K562 (cell line): ENCODE measurements around the gene SERPINB3. TPM values are rescaled to one million over a fixed set of nuclear protein-coding genes. Genes with fewer than 3 reads are reported as not detected.

ENCODE experiments used
- ATAC-seq: fragments of 200-7000 bp; cut with Tn5 transposase; 3 replicates; pipeline ENCODE4 v1.9.1; 2020; ENCODE audit warnings: moderate library complexity
- BruUV-seq: library from RNA; stranded (reverse); fragments of 400-500 nt; replicated peaks from 2 replicates; lab custom pipeline; 2021; lab: Mats Ljungman, UMichigan
- CTCF ChIA-PET: fragments of 300-600 bp; formaldehyde crosslinking; extraction: SDS; loops from one replicate; lab custom pipeline; 2021; ENCODE audit warnings: low intra/inter-chr PET ratio; lab: Yijun Ruan, JAX
- POLR2A ChIA-PET: fragments of 300-600, 350-650 bp; sonication (Branson Sonifier 250); formaldehyde crosslinking; extraction: SDS; loops from one replicate; lab custom pipeline; 2021; ENCODE audit warnings: antibody characterized with exemption, inconsistent platforms; lab: Yijun Ruan, JAX
- DNase-seq, 4 experiments: peaks; one replicate each; pipeline versions ENCODE4 v3.0.0 to v3.0.0-alpha.2; 2011 to 2018; ENCODE audit warnings: low spot score in 3 of 4, mixed read lengths in 3 of 4; ENCODE audit errors: extremely low read depth in 1 of 4
- FAIRE-seq: peaks from 2 replicates; lab custom pipeline; 2011; peaks lifted over from hg19 to GRCh38; lab: Jason Lieb, UNC
- H2AFZ ChIP-seq: 2 replicates; pipeline ENCODE4 v1.6.0; 2011; ENCODE audit warnings: low read depth, low read length, control low read depth, inconsistent platforms
- H3K27ac ChIP-seq: fragments of 200-600 bp; 3 replicates; pipeline ENCODE4 v1.8.0; 2011; ENCODE audit warnings: low read depth, mild to moderate bottlenecking, control low read depth, inconsistent platforms, low read length, moderate library complexity, mixed read lengths; ENCODE audit errors: extremely low read depth
- H3K27me3 ChIP-seq, 2 experiments: fragments of 300-600 bp in 1 of 2; 2 replicates in 1 of 2; 3 replicates in 1 of 2; pipeline versions ENCODE4 v1.6.0 to v1.8.0; 2011; ENCODE audit warnings: inconsistent platforms in 2 of 2, low read length in 2 of 2, mild to moderate bottlenecking in 1 of 2, mixed read lengths in 1 of 2, moderate library complexity in 1 of 2; ENCODE audit not compliant: control insufficient read depth in 2 of 2, insufficient read depth in 2 of 2
- H3K36me3 ChIP-seq: fragments of 300-600 bp; 3 replicates; pipeline ENCODE4 v1.8.0; 2011; ENCODE audit warnings: mild to moderate bottlenecking, low read length, inconsistent platforms; ENCODE audit not compliant: control insufficient read depth, insufficient read depth
- H3K4me1 ChIP-seq, 2 experiments: fragments of 200-600 bp in 1 of 2; replicated peaks in 1 of 2; 2 replicates in 1 of 2; 3 replicates in 1 of 2; pipeline versions ENCODE4 v1.5.1 to v1.8.0; 2011; ENCODE audit warnings: inconsistent platforms in 2 of 2, low read length in 2 of 2, mild to moderate bottlenecking in 1 of 2, mixed read lengths in 1 of 2, moderate library complexity in 1 of 2; ENCODE audit not compliant: control insufficient read depth in 2 of 2, insufficient read depth in 2 of 2
- H3K4me2 ChIP-seq: 2 replicates; pipeline ENCODE4 v1.6.1; 2011; ENCODE audit warnings: low read length, control low read depth, inconsistent platforms, mixed read lengths; ENCODE audit not compliant: insufficient read depth
- H3K4me3 ChIP-seq: fragments of 200-600 bp; sonication (generic), shearing (Covaris generic); 2 replicates; pipeline ENCODE4 v1.5.1; 2016; ENCODE audit warnings: control low read depth, inconsistent platforms
- H3K79me2 ChIP-seq: fragments of 200-600 bp; 3 replicates; pipeline ENCODE4 v1.8.0; 2011; ENCODE audit warnings: low read length, inconsistent platforms; ENCODE audit not compliant: control insufficient read depth, insufficient read depth
- H3K9ac ChIP-seq, 2 experiments: 2 replicates each; pipeline versions ENCODE4 v1.6.0 to v1.6.1; 2011; ENCODE audit warnings: low read depth in 2 of 2, low read length in 2 of 2, control low read depth in 1 of 2, inconsistent platforms in 1 of 2, mild to moderate bottlenecking in 1 of 2, mixed read lengths in 1 of 2; ENCODE audit not compliant: insufficient read depth in 1 of 2
- H3K9me1 ChIP-seq: one replicate; pipeline ENCODE4 v1.6.0; 2011; ENCODE audit warnings: inconsistent platforms, mild to moderate bottlenecking, low read length, moderate library complexity; ENCODE audit not compliant: control insufficient read depth, insufficient read depth
- H3K9me3 ChIP-seq: replicated peaks from 2 replicates; pipeline ENCODE4 v1.5.1; 2011; ENCODE audit warnings: low read depth, low read length, inconsistent platforms; ENCODE audit not compliant: control insufficient read depth, insufficient read depth
- H4K20me1 ChIP-seq: replicated peaks from 2 replicates; pipeline ENCODE4 v1.6.1; 2011; ENCODE audit warnings: low read length, inconsistent platforms, mixed read lengths; ENCODE audit not compliant: control insufficient read depth, insufficient read depth
- BRD9 ChIP-seq: fragments of 450-650 bp; IDR thresholded peaks from 2 replicates; pipeline ENCODE4 v1.6.1; 2018; ENCODE audit warnings: low read depth; ENCODE audit not compliant: partially characterized antibody
- CREM ChIP-seq: IDR thresholded peaks from 2 replicates; pipeline ENCODE4 v1.6.1; 2014; ENCODE audit warnings: antibody characterized with exemption, low read depth
- FOXJ3 ChIP-seq: sonication (generic); formaldehyde crosslinking; IDR thresholded peaks from 2 replicates; pipeline ENCODE4 v1.4.0; 2020; ENCODE audit warnings: mild to moderate bottlenecking, missing genetic modification reagents
- GMEB1 ChIP-seq: fragments of 250-450 bp; sonication (Bioruptor Pico); IDR thresholded peaks from 2 replicates; pipeline ENCODE4 v1.4.0; 2020; ENCODE audit warnings: mild to moderate bottlenecking
- NCOA1 ChIP-seq: fragments of 450-650 bp; IDR thresholded peaks from 2 replicates; pipeline ENCODE4 v1.6.1; 2016; ENCODE audit warnings: low read depth
- NCOA4 ChIP-seq: fragments of 450-650 bp; IDR thresholded peaks from 2 replicates; pipeline ENCODE4 v1.6.1; 2018; ENCODE audit warnings: mild to moderate bottlenecking; ENCODE audit not compliant: partially characterized antibody
- NCOR1 ChIP-seq: fragments of 450-650 bp; IDR thresholded peaks from 2 replicates; pipeline ENCODE4 v1.6.1; 2016; ENCODE audit warnings: mild to moderate bottlenecking, moderate library complexity
- PCBP1 ChIP-seq: fragments of 200-400 bp; formaldehyde crosslinking; IDR thresholded peaks from 2 replicates; pipeline ENCODE4 v1.6.1; 2018; ENCODE audit warnings: mild to moderate bottlenecking, low read depth, low read length; ENCODE audit not compliant: poor library complexity, severe bottlenecking
- PCBP2 ChIP-seq: fragments of 200-400 bp; formaldehyde crosslinking; IDR thresholded peaks from 2 replicates; pipeline ENCODE4 v1.6.1; 2018; ENCODE audit warnings: low read length, low read depth, mild to moderate bottlenecking, moderate library complexity; ENCODE audit not compliant: poor library complexity, severe bottlenecking
- PML ChIP-seq: IDR thresholded peaks from 2 replicates; pipeline ENCODE4 v1.6.1; 2012; ENCODE audit warnings: low read length, inconsistent platforms
- RBM22 ChIP-seq: fragments of 200-400 bp; formaldehyde crosslinking; IDR thresholded peaks from 2 replicates; pipeline ENCODE4 v1.6.1; 2018; ENCODE audit warnings: low read length, low read depth; ENCODE audit not compliant: poor library complexity, severe bottlenecking
- RCOR1 ChIP-seq, 2 experiments: IDR thresholded peaks; 2 replicates each; pipeline ENCODE4 v1.6.1; 2012; ENCODE audit warnings: low read depth in 2 of 2, low read length in 2 of 2, borderline replicate concordance in 1 of 2, improper control_type of control experiment in 1 of 2
- RHOXF2B ChIP-seq: fragments of 250-450 bp; sonication (Bioruptor Pico); conservative IDR thresholded peaks from 2 replicates; pipeline ENCODE4 v1.5.1; 2021
- TCF7L2 ChIP-seq: fragments of 150-350 bp; IDR thresholded peaks from 2 replicates; pipeline ENCODE4 v1.6.1; 2016; ENCODE audit warnings: low read depth, mild to moderate bottlenecking, low read length, moderate library complexity
- ZNF184 ChIP-seq: sonication (generic); formaldehyde crosslinking; IDR thresholded peaks from 2 replicates; pipeline ENCODE4 v1.5.0; 2020; ENCODE audit warnings: missing genetic modification reagents
- ZNF212 ChIP-seq: fragments of 450-650 bp; formaldehyde crosslinking; IDR thresholded peaks from 2 replicates; pipeline ENCODE4 v1.4.0; 2020; ENCODE audit warnings: mild to moderate bottlenecking
- ZNF24 ChIP-seq: fragments of 450-650 bp; IDR thresholded peaks from 2 replicates; pipeline ENCODE4 v1.6.1; 2016
- ZNF263 ChIP-seq: sonication (generic); formaldehyde crosslinking; IDR thresholded peaks from 2 replicates; pipeline ENCODE4 v1.8.0; 2022; ENCODE audit warnings: mild to moderate bottlenecking, missing genetic modification reagents, borderline replicate concordance
- WGBS: fragments of 100-300 bp; shearing (Covaris generic); methylation state at CpG from one replicate; pipeline ENCODE4 v1.1.6; 2016; ENCODE audit warnings: low coverage, mixed read lengths; ENCODE audit not compliant: insufficient coverage; ENCODE audit errors: missing lambda C conversion rate; 5-methylcytosine and 5-hydroxymethylcytosine counted together
- in situ Hi-C: fragments of 300-500 bp; cut with MboI; formaldehyde crosslinking; loops from 4 replicates; pipeline ENCODE4 v1.15.0; 2018; ENCODE audit warnings: inconsistent platforms, mixed read lengths
- intact Hi-C: fragments of 100-400 bp; cut with micrococcal nuclease; formaldehyde crosslinking; loops from 2 replicates; pipeline ENCODE4 v1.14.2; 2022
- polyA plus RNA-seq, 8 experiments: library from polyadenylated mRNA; depleted of rRNA in 4 of 8; stranded (reverse) in 5 of 8; unstranded in 3 of 8; fragments of >200 nt; fragmentation: Nextera tagmentation in 2 of 8; fragmentation: Illumina TruSeq in 1 of 8; extraction: Ambion mirVana in 2 of 8; extraction: Trizol in 1 of 8; gene quantifications; 2 replicates each; pipeline versions ENCODE4 v1.2.1 to v1.2.3, GENCODE V29; 2011 to 2014; ENCODE audit warnings: inconsistent platforms in 1 of 8, missing spikeins in 1 of 8
- total RNA-seq, 7 experiments: library from RNA; depleted of rRNA in 6 of 7; stranded (reverse); fragments of >200 nt in 6 of 7; fragmentation: Illumina TruSeq in 2 of 7; extraction: Trizol in 2 of 7; gene quantifications; 2 replicates each; pipeline versions ENCODE4 v1.2.1 to v1.2.3, GENCODE V29; 2011 to 2021; ENCODE audit warnings: low replicate concordance in 1 of 7

SERPINB3 gene
- total and polyA plus RNA-seq, 9 of the 15 experiments (the other 6 are each of a cell fraction or from before 2014, with no cell fraction given) = not detected

DNA sequence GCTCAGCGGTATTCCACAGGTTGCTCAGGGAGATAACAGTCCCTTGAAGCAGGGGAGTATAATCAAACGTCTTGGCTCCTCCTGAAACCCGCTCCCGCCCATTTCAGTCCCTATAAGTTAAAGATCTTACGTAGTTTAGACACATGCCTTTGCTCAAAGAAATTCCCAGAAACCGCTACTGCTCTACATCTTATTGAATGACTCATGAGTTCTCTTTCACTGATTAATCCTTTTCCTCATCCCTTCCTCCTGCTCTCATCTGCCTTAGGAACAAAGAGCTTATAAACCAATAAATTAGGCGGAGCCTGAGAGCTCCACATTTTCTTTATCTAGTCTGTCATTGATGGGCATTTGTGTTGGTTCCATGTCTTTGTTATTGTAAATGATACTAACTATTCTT, 13.5 kb downstream of the SERPINB3 start:
- POLR2A ChIA-PET = no interaction called here
- no peak for FAIRE-seq
- Histone ChIP-seq H3K4me2 (no peak overlapping the region), H3K27ac (no peak overlapping the region), H4K20me1 (no peaks in the 10 kb centered on the region), H3K9ac (no peak overlapping the region), H3K9me3 (no peaks in the 10 kb centered on the region), H2AFZ (no peak overlapping the region), H3K4me3 (no peak overlapping the region), H3K4me1 (no peaks in the 10 kb centered on the region), H3K27me3 (no peaks in the 10 kb centered on the region), H3K79me2 (no peaks in the 10 kb centered on the region), H3K36me3 (no peaks in the 10 kb centered on the region), H3K9me1 (no peaks in the 10 kb centered on the region)
- in situ Hi-C loops (no loop called here), intact Hi-C loops (no loop called here)
- CTCF ChIA-PET = no interaction called here
- no TSS peak for BruUV-seq
- TF ChIP-seq ZNF263 (CRISPR knock-in tag) (no peak), ZNF184 (no peak), RHOXF2B (CRISPR knock-in tag) (no peak), ZNF24 (no peak), PCBP2 (no peak), RCOR1 (IDR thresholded peaks at IDR 0.05; ENCODE audit: borderline replicate concordance in 1 of 2, low read depth in 2 of 2, low read length in 2 of 2) (no peak), TCF7L2 (no peak), NCOR1 (no peak), NCOA1 (no peak), PML (no peak), ZNF212 (CRISPR knock-in tag) (no peak), NCOA4 (no peak), BRD9 (no peak), RBM22 (no peak), CREM (no peak), FOXJ3 (no peak), PCBP1 (no peak), GMEB1 (CRISPR knock-in tag) (no peak)
- no peak for DNase-seq
- ATAC-seq = no peak
- 2% methylated on average over 6 of the region's 7 CpGs for WGBS
